Neural progenitor cell (in vitro differentiated cells): ENCODE measurements around the gene MARCOL.

Source experiments
- EZH2 ChIP-seq: fragments of 200-600 bp; sonication (generic); IDR thresholded peaks from 2 replicates; pipeline ENCODE4 v1.6.1; 2017; ENCODE audit warnings: antibody characterized with exemption, mild to moderate bottlenecking, moderate library complexity
- TF ChIP-seq, protein P1 (sequence below): fragments of 200-600 bp; sonication (generic); IDR thresholded peaks from 2 replicates; pipeline ENCODE4 v1.5.1; 2017; ENCODE audit warnings: antibody characterized with exemption, mild to moderate bottlenecking

DNA sequence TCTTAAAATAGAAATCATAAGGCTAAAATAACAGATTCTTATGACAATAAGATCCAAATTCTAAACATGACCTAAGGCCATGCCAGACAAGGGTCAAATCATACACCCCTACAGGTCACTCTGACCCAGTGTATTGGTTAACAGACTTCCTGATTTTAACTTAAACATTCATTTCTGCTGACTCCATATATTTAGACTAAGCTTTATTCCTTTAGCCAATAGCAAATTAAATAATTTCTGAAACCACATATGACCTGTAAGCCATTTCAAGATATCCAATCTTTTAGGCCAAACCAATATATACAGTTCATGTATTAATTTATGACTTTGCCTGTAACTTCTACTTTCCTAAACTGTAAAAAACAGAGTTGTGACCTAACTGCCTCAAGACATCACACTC is 22.9 kb downstream of the MARCOL start:
- TF ChIP-seq, protein P1, sequence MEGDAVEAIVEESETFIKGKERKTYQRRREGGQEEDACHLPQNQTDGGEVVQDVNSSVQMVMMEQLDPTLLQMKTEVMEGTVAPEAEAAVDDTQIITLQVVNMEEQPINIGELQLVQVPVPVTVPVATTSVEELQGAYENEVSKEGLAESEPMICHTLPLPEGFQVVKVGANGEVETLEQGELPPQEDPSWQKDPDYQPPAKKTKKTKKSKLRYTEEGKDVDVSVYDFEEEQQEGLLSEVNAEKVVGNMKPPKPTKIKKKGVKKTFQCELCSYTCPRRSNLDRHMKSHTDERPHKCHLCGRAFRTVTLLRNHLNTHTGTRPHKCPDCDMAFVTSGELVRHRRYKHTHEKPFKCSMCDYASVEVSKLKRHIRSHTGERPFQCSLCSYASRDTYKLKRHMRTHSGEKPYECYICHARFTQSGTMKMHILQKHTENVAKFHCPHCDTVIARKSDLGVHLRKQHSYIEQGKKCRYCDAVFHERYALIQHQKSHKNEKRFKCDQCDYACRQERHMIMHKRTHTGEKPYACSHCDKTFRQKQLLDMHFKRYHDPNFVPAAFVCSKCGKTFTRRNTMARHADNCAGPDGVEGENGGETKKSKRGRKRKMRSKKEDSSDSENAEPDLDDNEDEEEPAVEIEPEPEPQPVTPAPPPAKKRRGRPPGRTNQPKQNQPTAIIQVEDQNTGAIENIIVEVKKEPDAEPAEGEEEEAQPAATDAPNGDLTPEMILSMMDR, result no peak
- TF ChIP-seq EZH2, result no peak
